ENCODE results near the gene TMCC2. TPM values are rescaled to one million over a fixed set of nuclear protein-coding genes. Genes with fewer than 3 reads are reported as not detected.
A peak's percentile ranks its signal among the peaks of the same experiment; 100 is the strongest.

The TMCC2 gene
- total and polyA plus RNA-seq, 2 donors (not counting 1 experiment from before 2014, with no cell fraction given) = 2.0 to 4.0 TPM

DNA sequence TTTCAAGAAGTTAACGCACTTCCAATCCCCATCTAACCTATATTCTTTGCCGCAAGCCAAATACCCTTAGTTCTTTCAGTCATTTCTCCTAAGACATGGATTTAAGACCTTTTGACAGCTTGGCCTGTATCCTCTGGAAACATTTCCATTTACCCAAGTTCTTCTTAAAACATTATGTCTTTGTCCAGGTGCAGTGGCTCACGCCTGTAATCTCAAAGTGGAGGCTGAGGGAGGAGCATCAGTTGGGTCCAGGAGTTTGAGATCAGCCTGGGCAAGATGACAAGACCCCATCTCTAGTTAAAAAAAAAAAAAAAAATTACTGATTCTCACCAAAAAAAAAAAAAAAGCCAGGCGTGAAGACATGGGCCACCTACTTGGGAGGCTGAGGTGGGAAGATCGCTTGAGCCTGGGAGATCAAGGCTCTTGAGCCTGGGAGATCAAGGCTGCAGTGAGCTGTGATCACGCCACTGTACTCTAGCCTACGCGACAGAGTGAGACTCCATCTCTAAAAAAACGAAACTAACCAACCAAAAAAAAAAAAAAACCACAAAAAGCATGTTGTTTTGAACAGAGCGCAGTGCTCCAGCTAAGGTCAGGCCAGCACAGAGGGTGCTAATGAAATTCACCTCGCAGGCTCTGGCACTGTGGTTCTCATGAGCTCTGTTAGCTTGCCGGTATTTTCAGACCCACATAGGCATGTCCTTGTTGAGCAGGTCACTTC lies 57.8 kb downstream of the TMCC2 start:
- H3K4me3 Mint-ChIP-seq = peak overlapping the region; percentile 74
- intact Hi-C loops (cut with micrococcal nuclease) = loop anchor here (1.0 to 10.0 kb wide), 4 partner anchors 10 to 1998 kb away; partner anchors contain the start of gene RHEX
- ChIA-PET POLR2A (interaction anchor here (0.6 to 9.8 kb wide), 6 partner anchors 9 to 69 kb away, joined by 4 to 372 read pairs (median 12); partner anchors contain the start of gene NUAK2), CTCF (interaction anchor here (0.6 to 56.6 kb wide), 11 partner anchors 9 to 1260 kb away, joined by 3 to 2421 read pairs (median 4); partner anchors contain the start of gene NUAK2)
- no peak for TF ChIP-seq EZH2 (IDR thresholded peaks at IDR 0.05; ENCODE audit: borderline replicate concordance, insufficient read depth, low read depth, low read length, poor library complexity, severe bottlenecking)
- TF ChIP-seq, protein P1, sequence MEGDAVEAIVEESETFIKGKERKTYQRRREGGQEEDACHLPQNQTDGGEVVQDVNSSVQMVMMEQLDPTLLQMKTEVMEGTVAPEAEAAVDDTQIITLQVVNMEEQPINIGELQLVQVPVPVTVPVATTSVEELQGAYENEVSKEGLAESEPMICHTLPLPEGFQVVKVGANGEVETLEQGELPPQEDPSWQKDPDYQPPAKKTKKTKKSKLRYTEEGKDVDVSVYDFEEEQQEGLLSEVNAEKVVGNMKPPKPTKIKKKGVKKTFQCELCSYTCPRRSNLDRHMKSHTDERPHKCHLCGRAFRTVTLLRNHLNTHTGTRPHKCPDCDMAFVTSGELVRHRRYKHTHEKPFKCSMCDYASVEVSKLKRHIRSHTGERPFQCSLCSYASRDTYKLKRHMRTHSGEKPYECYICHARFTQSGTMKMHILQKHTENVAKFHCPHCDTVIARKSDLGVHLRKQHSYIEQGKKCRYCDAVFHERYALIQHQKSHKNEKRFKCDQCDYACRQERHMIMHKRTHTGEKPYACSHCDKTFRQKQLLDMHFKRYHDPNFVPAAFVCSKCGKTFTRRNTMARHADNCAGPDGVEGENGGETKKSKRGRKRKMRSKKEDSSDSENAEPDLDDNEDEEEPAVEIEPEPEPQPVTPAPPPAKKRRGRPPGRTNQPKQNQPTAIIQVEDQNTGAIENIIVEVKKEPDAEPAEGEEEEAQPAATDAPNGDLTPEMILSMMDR (IDR thresholded peaks at IDR 0.05) = no peak
- H3K9me3 Mint-ChIP-seq (ENCODE audit: insufficient read depth) = no peaks in the 10 kb centered on the region
- Histone ChIP-seq H4K20me1 (ENCODE audit: control insufficient read depth, insufficient read depth, low read length, poor library complexity, severe bottlenecking) (no peaks in the 10 kb centered on the region), H3K79me2 (ENCODE audit: control insufficient read depth, insufficient read depth, low read length) (peaks cover 27% of the 10 kb centered on the region), H3K4me3 (ENCODE audit: control extremely low read depth in 1 of 5, extremely low read depth in 1 of 5, insufficient read depth in 1 of 5, low read depth in 2 of 5, low read length in 4 of 5) (peak overlapping the region in 4 of 5 experiments; percentile 13 to 47 (median 36)), H3K4me1 (ENCODE audit: control insufficient read depth in 2 of 2, insufficient read depth in 2 of 2, low read length in 2 of 2) (peaks cover 87 to 95% of the 10 kb centered on the region in 2 donors), H3K4me2 (replicated peaks; ENCODE audit: low read depth, low read length, poor library complexity, severe bottlenecking) (peak overlapping the region; percentile 82), H3K9ac (ENCODE audit: low read length) (peak overlapping the region; percentile 49), H3K36me3 (replicated peaks in 1 of 2; ENCODE audit: control extremely low read depth in 1 of 2, control insufficient read depth in 1 of 2, extremely low read depth in 1 of 2, insufficient read depth in 2 of 2, low read length in 1 of 2) (no peaks in the 10 kb centered on the region), H3K27ac (ENCODE audit: low read length in 2 of 2) (peak overlapping the region; percentile 94), H3K9me3 (ENCODE audit: control extremely low read depth in 1 of 3, control insufficient read depth in 2 of 3, insufficient read depth in 1 of 3, low read length in 2 of 3) (no peaks in the 10 kb centered on the region), H2AFZ (ENCODE audit: insufficient read depth, low read depth, low read length, poor library complexity, severe bottlenecking) (peak overlapping the region; percentile 39), H3K27me3 (replicated peaks in 1 of 4; ENCODE audit: control extremely low read depth in 1 of 4, control insufficient read depth in 3 of 4, insufficient read depth in 4 of 4, low read length in 3 of 4) (no peaks in the 10 kb centered on the region)
- peak; percentile 83 for DNase-seq
- 15% methylated on average over 8 of the region's 12 CpGs for WGBS (ENCODE audit: insufficient coverage)
- ATAC-seq (ENCODE audit: low read depth) = peak; percentile 22
- H3K27me3 Mint-ChIP-seq = no peaks in the 10 kb centered on the region
- H3K27ac Mint-ChIP-seq = peak overlapping the region; percentile 92
- H3K4me1 Mint-ChIP-seq = peaks cover 78% of the 10 kb centered on the region
